DMS79 treated with DMSO at 0.1 percent for 48 hours (cell line): ENCODE measurements around the gene PGBD5.

ENCODE experiments used
- DNase-seq: peaks from one replicate; lab custom pipeline; 2025; lab: John Stamatoyannopoulos, UW

Gene PGBD5

DNA sequence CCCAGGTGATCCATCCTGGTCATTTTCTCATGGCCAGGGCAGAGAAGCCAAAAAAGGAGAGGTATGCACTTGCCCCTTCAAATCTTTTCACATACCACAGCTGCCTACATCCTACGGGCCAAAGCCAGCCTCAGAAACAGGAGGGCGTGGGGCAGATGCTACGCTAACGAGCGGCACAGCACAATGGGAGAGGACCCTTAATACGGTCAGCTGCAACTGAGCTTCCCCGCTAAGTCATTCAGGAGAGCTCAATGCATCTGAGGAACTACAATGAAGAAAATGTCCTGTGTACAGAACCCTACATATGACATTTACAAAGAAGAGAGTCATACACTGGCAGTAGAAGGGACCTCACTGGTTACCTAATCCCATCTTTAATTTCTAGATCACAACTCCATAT, 78.2 kb downstream of the PGBD5 start:
- no peak for DNase-seq

DNA sequence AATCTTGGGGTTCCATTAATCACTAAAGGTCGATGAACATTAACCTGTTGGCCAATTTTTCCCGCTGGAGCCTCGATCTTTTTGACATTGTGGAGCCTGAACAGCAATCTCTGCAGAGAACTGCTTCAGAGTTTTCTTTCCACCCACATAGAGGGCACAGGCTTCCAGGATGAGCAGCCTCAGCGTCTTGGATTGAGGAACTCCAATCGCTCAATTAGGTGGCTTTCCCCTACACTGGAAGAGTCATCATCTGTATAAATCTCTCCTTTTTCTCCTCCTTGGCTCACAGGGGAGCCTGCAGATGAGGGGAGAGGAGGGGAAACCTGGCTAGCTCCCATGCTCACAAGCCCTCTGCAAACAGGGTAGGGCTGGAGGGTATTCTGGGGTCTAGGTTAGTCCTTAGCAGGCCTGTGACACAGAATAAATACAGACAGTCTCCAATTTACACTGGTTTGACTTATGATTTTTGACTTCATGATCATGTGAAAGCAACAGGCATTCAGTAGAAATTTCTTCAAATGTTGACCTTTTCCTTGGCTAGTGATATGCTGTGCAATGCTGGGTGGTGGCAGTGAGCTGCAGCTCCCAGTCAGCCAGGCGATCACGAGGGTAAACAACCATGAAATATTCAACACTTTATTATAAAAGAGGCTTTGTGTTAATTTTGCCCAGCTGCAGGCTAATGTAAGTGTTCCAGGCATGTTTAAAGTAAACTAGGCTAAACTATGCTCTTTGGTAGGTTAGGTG, 80.8 kb downstream of the PGBD5 start:
- no peak for DNase-seq

DNA sequence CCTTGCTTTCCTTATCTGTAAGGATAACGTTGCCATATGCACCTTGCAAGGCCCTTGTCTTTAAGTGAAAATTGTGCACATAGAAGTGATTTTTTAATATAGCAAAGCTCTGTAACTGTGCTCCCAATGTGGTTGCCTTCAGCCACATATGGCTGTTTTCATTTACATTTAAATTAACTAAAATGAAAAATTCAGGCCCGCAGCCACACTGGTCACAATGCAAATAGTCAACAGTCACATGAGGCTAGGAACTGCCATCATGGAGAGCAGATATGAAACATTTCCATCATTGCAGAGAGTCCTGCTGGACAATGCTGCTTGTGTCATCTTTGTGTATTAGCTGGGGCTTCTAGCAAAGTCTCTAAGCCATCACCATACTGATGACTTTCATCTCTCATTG, 83.4 kb downstream of the PGBD5 start:
- no peak for DNase-seq

DNA sequence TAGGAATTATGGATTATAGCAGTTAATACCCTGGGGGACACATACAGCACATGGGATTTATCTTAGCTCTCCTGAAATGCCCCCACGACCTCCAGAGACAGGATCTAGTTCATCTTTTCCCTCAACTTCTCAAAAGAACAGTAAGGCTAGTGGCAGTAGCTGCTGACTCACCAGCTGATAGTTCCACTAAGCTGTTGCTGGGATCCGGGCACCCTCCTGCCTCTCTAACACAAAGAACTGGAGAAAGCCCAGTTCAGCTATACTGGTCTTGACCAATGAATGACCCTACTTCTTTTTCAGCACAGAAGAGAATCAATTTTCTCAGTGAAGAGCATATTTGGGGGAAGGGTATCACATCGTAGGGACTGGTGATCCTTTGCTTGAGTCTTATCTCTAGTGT, 84.1 kb downstream of the PGBD5 start:
- no peak for DNase-seq

DNA sequence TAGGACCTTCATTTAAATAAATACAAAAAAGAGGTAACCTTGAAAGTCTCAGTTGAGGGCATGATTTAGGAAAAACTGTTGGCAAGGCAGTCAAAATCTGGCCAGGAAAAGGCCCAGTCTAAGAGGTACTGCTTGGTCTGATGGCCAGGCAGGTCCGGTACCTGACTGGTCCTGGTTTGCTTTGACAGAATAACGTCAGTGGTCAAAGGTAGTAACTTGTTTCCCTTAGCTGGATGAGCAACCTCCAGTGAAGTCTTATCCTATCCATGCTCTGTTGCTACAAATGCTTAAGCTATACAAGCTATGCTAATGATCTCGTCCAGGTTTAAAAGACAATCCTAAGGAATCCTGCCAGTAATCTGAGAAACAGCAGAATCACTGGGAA, 85.0 kb downstream of the PGBD5 start:
- DNase-seq: no peak

DNA sequence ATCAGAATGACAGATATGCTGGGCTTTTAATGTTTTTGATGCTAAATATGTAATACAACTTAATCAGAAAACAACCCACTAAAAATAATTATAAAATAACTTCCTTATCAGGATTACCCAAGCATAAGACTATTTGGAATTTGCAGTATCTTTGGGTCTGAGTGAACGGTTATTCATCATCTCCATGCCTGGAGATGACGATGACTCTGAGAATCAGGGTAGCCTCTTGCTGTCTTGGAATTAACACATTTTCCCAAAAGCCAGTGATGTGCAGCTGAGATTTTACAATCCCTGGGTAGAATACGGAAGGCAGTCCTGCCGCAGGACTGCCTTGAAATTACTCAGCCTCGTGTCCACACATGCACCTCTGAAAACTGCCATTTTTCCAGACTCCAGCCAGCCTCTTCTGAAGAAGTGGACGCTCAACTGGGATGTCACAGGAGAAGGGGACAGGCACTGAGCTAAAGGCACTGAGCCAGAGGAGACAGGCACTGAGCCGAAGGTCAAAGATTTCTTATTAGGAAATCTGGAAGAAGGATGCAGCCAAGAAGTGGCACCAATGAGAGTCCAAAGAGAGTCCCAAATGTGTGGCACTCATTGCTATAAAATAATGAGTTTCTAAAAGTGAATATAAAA, 85.5 kb downstream of the PGBD5 start:
- DNase-seq: no peak

DNA sequence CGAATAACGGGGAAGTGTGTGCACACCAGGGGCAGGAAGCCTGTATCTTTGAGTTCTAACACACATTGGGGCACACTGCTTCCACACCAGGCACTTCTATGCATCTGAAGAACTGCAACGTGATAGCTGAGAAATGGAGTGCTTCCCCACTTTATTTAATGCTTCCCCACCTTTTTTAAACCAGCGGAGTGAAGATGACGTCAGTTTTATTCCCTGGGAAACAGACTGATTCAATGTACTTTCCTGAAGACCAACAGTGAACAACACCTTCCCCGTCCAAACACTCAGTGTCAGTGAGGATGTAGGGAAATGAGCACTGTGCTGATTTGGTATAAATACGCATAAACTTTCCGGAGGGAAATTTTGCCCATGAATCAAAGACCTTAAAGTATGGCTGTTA, 87.1 kb downstream of the PGBD5 start:
- no peak for DNase-seq

DNA sequence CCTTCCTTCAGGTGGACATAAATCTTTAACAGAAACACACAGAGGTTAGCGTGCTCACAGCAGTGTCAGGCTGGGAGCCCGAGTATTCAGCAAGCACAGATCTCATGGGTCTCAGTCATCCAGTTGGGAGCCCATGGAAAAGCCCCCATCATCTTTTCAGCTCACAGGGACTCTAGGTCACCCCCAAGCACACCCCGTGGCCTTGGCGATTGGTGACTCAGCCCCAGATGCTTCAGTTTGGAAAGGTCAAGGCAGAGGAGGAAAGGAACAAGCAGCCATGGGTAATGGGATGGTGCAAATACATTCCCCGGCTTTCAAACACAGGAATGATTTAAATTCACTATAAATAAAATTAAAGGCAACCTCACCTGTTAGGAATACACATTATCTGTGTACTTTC, 88.9 kb downstream of the PGBD5 start:
- DNase-seq: no peak

DNA sequence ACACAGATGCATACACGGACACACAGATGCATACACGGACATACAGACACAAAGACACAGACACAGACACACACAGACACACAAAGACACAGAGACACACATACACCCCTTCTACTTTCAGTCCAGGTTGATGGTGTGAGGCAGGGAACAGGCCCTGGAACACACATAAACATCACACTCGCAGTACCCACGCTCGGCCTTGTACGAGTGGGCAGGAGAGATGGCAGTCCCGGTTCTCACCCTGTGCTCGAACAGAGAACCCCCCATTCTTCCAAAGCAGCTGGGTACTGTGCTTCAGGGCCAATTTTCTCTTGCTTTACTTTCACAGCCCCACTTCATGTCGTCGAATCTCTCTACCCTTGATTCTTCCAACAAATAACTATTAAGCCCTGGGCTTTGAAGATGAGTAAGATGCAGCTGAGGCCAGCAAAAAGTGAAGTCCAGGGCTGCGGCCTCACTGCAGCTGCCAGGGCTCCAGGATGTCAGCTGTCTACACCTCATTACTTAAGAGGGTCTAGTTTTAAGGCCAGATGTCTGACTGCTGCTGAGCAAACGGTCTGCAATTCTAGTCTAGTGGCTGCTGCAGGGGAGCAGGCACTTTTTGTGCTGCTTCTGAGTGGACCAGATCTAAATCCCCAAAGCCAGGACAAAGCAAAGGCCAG, 90.1 kb downstream of the PGBD5 start:
- DNase-seq: no peak

DNA sequence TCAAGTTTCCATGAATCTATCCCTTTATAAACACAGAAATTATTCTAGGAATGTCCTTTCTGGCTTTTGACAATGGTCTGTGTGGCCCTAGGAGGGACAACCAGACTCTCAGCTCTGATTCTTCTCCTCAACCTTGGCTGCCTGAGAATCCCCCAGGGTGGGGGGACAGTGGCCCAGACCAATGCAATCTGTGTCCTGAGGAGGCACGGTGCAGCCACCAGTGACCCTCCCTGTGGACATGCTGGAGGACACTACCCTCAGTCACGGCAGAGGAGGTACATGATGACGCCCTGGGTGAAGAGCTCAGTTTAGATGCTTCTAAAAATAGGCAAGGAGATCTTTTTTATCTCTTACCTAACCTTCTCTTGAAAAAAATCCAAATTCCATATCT, 91.7 kb downstream of the PGBD5 start:
- DNase-seq: no peak

DNA sequence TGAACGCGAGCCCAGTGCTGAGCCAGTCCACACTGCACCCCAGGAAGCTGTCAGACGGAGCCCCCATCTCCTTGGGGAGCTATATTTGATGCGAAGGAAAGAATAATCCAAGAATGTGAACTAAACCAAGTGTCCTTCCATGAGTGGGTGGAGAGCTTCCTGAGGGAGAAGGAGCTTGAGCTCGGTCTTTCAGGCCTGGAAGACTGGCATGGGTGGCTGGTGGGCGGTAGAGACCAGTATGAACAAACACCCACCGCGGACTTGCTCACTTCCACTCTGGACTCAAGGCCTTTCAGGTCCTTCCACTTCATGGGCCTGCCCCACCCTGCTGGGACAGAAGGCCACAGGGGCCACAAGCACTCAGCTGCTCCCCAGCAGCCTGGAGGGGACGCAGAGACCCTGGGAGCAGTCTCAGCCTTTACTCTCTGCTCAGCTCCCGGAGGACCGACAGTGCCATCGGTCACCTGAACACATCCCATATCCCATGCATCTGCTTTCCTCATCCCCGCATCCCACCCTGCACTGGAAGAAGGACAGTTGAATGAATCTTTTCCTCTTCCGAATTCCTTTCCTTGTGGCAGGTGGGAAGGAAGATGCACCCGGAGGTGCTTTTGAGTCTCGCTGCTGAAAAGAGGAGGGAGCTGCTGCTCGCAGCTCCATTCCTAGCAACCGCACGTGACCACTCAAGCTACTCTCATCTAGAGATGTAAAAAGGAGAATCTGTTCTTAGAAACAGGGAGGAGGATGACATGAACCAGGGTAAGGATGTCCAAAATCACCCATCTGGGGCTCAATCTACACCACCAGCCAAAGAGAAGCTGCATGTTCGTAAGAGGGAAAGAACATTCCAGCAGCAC, 92.3 kb downstream of the PGBD5 start:
- no peak for DNase-seq

DNA sequence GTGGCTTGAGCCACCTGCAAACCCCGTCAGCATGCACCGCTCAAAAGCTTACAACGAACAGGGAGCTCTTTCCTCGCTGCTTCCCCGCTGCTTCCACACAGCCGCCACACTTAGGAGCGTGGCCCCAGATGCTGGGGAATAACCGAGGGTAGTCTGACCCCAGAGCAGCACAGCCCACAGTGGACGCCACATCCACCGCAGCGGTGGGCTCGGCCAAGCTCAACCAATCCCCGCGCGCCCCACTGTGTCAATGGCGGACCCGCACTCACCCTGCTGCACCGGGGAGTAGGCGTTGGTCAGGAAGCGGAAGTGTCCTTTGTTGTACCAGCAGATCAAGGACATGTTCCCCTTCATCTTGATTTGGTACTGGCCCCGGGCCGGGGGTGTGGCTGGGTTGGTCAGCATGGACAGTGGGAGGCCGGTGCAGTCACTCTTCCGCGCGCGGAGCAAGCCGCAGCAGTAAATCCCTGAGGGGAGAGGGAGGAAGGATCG, 93.5 kb downstream of the PGBD5 start:
- DNase-seq: no peak

DNA sequence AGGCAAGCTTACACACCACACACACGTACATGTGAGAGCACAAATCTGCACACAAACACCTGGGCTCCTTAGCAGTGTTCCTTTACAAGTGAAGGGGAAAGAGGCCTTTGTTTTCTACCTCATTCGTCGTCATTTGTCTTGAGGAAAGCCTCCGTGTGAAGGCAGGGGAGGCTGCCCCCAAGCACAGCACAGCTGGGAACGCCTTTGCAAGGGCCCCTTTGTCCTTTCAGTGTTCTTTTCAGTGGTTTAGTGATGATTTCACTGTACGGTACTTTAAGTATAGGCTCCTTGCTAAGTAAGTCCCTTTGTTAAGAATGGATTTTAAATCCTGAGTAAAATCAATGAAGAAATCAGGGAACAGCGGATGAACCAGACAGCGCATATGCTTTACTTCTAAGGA, 94.1 kb downstream of the PGBD5 start:
- DNase-seq: no peak

DNA sequence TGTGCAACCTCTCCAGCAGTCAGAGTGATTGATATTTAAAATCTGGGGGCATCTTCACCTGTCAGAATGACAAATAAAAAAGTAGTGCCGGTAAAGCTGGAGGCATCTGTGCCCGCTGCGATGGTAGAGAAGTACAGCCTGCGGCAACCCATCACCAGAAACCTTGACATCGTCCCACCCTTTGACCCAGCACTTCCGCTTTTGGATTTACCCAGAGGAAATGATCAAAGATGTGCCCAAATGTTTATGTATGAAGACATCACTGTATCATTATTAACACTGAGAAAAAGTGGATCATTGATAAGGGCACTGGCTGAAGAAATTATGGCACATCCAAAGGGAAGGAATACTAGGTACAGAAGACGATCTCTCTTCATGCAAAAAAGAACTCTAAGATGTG, 96.0 kb downstream of the PGBD5 start:
- no peak for DNase-seq

DNA sequence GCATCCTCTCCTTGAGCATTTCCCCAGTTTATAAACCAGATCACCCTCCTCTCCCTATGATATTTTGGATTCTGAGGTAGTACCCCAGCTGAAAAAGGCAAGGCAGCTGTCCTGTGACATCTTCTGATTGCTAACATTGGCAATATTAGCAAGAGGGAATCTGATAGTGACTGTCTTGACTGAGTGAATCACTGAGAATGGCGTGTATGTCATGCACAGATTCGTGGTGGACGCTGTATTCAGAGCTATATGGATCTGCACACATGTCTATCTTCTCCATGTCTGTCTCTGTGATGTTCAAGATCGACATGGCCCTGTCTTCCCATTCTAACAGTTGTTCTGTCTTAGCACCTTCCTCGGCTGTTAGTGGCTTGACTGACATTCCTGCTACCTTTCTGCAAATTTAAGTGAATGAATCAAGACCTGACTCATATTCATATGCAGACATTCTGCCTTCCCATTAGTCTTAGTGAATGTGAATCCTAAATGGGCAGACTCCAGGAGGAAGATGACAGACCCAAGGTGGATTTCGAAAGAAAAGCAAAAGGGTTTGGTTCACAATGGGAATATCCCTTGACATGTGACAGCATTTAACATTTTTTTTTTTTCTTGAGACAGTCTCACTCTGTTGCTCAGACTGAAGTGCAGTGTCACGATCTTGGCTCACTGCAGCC, 97.7 kb downstream of the PGBD5 start:
- DNase-seq: no peak

DNA sequence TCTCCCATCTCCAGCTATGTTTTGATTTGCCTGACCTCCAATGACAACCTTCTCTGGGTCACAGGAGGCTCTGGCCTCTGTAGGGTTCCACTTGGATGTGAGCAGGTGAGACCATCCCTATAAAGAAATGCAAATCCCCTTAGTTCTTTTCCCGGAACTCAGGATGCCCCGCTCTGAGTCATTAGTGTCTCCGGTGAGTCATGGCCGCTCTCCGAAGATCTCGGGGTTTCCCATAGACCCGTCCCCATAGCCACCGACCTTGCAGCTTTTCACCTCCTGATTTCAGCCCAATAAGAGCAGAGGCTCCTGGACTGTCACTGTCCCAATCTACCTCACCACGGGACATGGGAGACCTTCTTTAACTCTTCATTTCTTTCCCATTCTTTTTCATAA, 98.2 kb downstream of the PGBD5 start:
- no peak for DNase-seq

DNA sequence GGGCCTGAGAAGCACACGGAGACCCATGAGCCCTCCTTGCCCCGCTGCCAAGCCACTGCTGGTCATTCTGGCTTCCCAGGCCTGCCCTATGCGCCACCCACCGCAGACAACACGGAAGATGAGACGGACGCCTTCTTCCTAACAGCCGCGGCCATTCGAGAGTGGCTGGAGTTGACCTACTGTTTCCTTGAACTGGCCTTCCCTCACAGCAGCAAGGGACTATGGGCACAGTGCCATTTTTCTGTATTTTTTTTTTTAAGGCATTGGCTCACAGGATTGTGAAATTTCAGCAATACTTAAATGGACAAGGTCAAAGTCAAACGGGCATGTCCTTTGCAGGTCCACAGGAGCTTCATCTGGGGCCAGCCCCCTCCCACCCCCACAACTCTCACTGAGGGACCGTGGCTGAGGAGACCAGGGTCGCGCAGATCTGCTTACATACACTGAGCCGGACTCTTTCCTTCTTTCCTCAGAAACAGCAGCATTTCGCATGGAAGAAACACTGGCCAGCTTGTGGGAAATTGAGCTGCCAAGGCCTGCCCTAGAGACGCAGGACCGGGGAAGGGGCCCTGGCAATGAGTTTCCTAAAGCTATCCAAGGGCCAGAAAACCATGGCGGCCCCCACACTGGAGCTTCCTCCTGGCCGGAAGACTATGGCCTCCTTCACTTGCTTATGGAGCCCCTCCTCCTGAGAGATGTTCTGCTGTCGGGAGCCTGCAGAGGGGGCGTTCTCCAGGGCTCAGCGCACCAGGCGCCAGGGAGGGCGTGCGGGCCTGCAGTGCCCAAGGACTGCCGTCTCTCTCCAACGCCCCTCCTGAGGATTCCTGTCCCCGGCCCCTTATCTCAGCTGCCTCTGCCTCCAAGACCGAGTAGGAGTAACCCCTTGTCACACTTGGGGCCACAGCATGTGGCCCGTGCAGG, 98.9 kb downstream of the PGBD5 start:
- no peak for DNase-seq

DNA sequence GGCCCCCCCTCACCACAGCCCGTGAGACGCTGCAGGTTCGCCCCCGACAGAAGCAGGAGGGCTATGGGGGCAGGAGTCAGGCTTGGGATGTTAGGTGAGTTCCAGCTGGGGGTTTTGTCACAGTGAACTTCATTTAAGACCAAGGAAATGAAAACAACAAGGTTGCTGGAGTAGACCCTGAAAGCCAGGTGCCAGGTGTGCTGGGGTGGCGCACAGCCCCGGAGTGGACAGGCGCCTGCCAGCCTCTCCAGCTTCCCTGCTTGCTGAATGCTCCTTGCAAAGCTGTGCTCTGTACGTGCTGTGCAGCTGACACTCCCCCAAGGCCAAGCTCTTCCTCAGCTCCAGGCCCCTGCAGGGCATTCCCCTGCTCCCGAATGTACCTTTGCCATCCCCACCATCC, 102.4 kb downstream of the PGBD5 start:
- no peak for DNase-seq

DNA sequence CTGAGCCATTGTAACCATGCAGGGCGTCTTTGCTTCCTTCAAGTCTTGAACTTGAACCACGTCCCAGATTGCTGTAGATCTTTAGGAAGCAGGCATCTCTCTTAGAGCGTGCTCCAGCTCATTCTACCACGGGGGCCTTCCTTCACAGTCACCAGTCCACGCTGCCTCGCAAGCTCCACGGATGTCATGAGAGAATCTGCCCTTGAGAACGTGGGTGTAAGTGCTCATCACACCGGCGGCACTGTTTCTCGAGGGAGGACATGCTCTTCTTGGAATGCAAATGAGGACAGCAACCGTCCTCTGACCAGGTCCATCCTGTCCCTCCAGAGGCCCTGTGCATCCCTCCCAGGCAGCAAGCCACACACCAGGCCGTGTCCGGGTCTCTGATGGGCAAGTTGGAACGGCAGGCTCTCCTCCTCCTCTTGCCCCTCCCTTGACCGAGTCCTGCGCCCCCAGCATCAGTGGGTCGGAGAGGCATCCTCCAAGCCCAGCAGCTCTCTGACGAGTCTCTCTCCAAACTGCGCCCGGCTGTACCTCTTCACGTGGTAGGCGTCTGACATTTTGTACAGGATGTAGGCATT, 103.1 kb downstream of the PGBD5 start:
- no peak for DNase-seq

DNA sequence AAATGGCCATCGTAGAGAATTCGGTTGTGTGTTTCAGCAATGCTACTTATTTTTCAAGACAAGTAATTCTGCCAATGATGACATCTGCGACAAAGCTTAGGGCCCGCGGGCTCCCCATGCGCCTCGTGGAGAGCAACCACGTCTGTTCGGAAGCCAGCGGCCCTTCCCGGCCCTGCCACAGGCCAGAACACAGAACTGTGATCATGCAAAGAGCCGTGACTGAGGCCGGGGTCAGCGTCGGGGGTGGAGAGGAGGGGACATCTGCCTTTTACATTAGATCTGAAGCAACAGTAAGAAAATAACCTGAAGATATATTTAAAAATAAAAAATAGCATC, 103.7 kb downstream of the PGBD5 start:
- no peak for DNase-seq
